HFF-Myc (cell line): ENCODE measurements around the gene CCSER1.
"Not testable (repeated sequence)": the region's sequence is repeated elsewhere in the genome, so short reads cannot be mapped to it uniquely, and the experiment has no call there.

Source experiments
- DNase-seq: peaks from one replicate; pipeline ENCODE4 v3.0.0-alpha.2; 2011; ENCODE audit warnings: low read depth; ENCODE audit errors: extremely low read depth
- H3K4me3 ChIP-seq: replicated peaks from 2 replicates; pipeline ENCODE4 v1.5.1; 2011; ENCODE audit warnings: low read depth, mild to moderate bottlenecking, control low read depth, low read length
- CTCF ChIP-seq: IDR thresholded peaks from 2 replicates; pipeline ENCODE4 v1.5.1; 2012; ENCODE audit warnings: mild to moderate bottlenecking, low read depth, low read length, control low read depth; ENCODE audit errors: missing control alignments

CCSER1 gene

GRCh38 chr4:91198951-91199350, 1071.8 kb downstream of the CCSER1 start:
- H3K4me3 ChIP-seq = no peak overlapping the region
- DNase-seq = no peak
- TF ChIP-seq CTCF = no peak

- DNase-seq = no peak
- no peak for TF ChIP-seq CTCF
- no peak overlapping the region for H3K4me3 ChIP-seq
Observed at GRCh38 chr4:91207535-91207934, 1080.3 kb downstream of the CCSER1 start.

DNA sequence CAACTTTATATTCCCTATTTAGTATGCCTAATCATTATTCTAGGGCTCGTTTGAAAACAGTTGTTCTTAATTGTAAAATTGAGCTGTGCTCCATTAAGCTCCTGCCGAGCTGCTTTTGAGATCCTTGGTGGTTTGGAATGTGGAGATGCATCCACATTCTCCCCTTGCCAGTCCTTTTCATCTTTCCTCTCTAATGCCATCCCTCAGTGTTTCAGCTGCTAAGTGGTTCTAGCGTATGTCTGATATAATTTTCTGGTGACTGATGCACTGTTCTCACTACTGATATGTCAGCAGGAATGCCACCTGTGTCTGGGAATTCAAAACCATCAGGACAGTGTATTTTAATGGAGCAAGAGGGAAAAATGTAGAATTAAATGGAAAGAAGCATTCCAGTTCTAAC, 1085.0 kb downstream of the CCSER1 start:
- no peak for TF ChIP-seq CTCF
- no peak overlapping the region for H3K4me3 ChIP-seq
- no peak for DNase-seq

GRCh38 chr4:91217831-91218403, 1090.7 kb downstream of the CCSER1 start:
- DNase-seq = not testable (repeated sequence)

DNA sequence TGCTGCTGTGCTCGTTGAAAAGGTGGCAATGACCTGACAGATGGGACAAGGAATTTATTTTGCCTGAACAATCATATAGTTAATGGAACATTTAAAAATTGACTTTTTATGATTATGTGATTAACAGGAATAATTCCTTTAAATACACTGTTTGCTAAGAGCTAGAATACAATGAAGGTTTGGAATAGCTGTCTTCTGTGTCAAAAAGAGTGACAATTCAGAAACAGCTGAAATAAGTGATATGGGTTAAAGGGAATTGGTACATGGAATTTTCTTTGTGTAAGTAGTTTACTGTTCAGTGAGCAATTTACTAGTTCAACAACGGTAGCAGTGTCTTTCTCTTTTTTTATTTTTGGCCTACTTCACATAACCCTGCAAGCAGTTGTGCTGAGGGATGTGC, 1093.1 kb downstream of the CCSER1 start:
- H3K4me3 ChIP-seq = no peak overlapping the region
- no peak for DNase-seq
- TF ChIP-seq CTCF = no peak

More at GRCh38 chr4:91217831-91218403, 1090.7 kb downstream of the CCSER1 start:
- not testable (repeated sequence) for H3K4me3 ChIP-seq

GRCh38 chr4:91222014-91222413, 1094.8 kb downstream of the CCSER1 start:
- DNase-seq = no peak
- no peak for TF ChIP-seq CTCF
- no peak overlapping the region for H3K4me3 ChIP-seq

DNA sequence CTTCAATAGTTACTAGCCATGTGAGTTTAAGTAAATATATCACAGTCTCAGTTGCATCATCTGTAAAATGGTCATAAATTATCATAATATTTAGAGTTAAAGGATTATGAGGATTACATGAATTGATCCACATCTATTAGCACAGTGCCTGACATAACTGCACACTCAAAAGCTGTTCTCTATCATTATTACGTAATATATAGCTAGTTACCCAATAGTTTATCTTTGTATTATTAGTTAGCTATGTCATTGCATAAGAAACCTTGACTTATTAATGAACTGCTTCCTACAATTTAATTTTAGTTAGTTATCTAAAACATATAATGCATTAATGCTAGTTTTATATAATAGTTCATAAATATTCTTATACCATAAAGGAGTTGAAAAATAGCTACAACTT, 1099.7 kb downstream of the CCSER1 start:
- no peak for DNase-seq
- no peak overlapping the region for H3K4me3 ChIP-seq
- TF ChIP-seq CTCF = no peak
